Occipital lobe (tissue), 2 donors: ENCODE results near the gene ZBED2. TPM values are rescaled to one million over a fixed set of nuclear protein-coding genes. Genes with fewer than 3 reads are reported as not detected.

Experiments
- DNase-seq: peaks from one replicate; lab custom pipeline; 2025; lab: John Stamatoyannopoulos, UW
- total RNA-seq: library from RNA; depleted of rRNA; stranded (reverse); fragments of >200 nt; gene quantifications from one replicate; pipeline ENCODE4 v1.2.3, GENCODE V29; 2014

The ZBED2 gene
- total RNA-seq, 1 donor from 2014 or later, result not detected

GRCh38 chr3:111604119-111604518 lies 9.0 kb upstream of the ZBED2 start:
- DNase-seq, result no peak

- no peak for DNase-seq
Measured at GRCh38 chr3:111603679-111604078, 8.5 kb upstream of the ZBED2 start.

DNA sequence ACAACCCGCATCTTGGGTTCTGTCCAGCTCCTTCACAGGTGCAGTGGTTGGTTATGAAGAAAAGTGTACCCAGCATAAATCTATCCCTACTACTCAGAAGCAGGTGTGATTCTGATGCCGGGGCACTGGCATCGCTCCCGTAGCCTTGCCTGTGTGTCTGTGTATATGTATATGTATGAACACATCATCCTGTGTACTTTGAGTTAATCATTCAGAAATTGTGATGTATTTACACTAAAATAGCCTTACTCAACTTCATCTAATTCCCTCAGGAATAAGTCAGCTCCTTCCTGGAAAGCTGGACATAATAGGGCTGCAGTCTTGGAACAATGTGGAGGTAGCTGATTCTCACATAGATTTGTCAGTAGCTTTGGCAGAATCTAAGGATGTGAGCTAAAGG lies 6.7 kb upstream of the ZBED2 start:
- no peak for DNase-seq

DNA sequence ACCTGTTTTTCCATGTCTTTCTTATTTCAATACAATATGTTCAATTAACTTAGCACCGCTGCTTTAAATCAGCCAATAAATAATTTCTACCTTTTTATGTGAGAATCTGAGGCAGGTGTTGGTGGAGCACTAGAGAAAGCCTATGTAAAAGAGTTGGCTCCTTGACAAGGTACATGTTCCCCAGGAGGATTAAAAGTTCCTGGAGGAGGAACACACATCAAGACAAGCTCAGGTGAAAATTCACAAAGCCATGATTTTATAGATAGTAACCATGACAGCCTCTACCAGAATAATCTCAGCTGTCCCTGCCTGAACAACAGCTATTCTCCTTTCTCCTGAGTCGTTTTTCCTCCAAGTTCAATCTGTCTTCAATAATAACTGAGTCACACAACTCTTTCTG lies 3.4 kb upstream of the ZBED2 start:
- DNase-seq, result no peak

- DNase-seq, result no peak
Measured at GRCh38 chr3:111598139-111598538, 3.0 kb upstream of the ZBED2 start.

DNA sequence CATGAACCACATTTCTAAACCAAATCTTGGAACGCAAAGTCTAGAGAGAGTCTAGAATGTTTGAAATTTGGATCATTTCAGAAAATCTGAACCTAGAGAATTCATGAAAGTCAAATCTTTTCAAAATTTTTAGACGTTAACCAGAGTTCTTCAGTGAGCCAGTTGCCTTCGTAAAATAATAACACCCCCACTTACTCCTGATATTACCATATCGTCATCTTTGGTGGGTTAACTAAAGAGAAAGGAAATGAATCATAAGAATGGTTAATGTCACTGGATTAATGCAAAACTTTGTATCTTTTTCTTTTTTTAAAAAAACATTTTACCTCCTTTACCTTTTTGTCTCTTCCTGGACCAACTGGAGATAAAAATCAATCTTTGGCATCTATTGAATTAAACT lies 1.2 kb upstream of the ZBED2 start:
- DNase-seq, result no peak

GRCh38 chr3:111594781-111595180 lies 365 bp downstream of the ZBED2 start:
- DNase-seq, result no peak

GRCh38 chr3:111594205-111594604 lies 941 bp downstream of the ZBED2 start:
- no peak for DNase-seq

DNA sequence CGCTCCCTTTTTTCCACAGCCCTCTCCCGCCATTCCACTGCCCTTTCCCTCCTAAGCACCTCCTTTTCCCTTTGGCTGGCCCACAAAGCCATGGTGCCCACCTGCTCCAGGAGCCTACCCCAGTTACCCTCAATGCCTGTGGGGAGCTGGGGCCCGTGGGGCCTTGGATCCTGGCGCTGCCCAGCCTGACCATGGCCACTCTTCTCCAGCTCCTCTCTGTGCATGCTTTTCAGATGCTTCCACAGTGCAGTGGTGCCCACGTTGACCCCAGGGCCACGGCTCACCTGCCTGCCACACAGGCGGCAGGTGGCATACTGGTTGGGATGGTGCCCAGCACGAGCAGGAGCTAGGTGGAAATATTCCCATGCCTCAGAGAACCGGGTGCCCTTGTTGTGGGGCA lies 1.5 kb downstream of the ZBED2 start:
- no peak for DNase-seq

DNA sequence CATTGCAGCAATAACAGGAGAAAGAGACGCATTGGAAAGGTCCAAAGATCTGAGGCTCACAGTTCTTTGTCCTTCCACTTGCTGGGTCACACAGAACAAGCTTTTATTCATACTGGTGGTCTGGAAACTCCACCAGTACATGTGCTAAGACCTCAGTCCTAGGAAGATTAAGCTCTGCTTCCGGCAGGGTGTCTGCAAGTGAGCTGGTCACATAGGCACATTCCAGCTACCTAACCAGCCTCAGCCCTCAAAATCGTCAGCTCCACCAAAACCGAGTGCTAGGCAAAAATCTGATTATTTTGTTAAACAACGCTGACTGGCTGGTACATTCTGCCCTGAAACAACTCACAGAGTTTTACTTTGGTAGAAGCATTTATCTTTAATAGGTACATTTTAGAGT lies 2.2 kb downstream of the ZBED2 start:
- DNase-seq, result no peak

DNA sequence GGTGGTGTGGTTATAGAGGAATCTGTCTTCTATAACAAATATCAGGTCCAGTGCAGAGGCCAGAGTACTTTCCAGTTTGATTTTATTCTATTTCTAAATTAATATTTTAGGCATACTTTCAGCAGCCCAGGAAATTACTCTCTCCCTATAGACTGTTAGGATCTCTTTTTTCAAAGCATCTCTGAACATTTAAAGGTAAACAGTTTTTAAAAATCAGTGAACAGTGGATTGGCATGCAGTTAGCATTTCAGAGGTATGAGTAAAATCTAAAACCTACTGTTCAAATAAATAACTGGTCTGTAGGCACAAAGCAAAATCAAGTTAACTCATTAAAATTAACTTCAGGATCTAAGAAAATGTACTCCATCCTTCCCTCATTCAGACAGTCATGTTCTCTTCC lies 3.0 kb downstream of the ZBED2 start:
- DNase-seq, result no peak

DNA sequence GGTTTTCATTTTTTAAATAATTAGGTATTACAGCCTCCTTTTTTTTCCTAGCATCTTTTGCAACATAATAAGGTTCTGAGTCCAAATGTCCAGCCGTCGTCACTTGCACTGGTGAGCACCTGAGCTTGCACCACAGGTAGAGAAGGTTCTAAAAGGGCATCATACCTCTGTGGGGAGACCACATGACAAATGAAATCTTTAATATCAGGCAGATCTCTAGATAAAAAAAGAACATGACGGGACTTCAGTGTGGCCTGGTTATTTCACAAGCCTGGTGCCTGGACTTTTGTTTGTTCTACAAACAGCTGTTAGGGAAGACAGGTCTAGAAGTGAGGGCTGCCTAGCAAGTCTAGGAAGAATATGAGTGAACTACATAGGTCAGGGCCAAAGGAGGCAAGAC lies 3.6 kb downstream of the ZBED2 start:
- DNase-seq, result no peak

DNA sequence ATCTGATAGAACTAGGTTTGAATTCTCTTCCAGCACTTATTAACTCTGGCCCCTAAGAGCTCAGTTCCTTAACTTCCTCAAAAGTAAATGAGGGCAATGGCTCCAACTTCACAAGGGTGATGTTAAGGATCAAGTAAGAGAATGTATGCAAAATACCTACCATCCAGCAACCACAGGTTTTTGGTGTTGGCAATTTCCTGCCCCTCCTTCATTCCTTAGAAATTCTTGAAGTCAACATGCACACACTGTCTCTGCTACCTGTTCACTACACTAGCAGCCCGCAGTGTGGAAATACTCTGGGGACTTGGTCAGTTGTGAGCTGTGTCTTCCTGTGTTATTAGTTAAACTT lies 5.0 kb downstream of the ZBED2 start:
- no peak for DNase-seq

DNA sequence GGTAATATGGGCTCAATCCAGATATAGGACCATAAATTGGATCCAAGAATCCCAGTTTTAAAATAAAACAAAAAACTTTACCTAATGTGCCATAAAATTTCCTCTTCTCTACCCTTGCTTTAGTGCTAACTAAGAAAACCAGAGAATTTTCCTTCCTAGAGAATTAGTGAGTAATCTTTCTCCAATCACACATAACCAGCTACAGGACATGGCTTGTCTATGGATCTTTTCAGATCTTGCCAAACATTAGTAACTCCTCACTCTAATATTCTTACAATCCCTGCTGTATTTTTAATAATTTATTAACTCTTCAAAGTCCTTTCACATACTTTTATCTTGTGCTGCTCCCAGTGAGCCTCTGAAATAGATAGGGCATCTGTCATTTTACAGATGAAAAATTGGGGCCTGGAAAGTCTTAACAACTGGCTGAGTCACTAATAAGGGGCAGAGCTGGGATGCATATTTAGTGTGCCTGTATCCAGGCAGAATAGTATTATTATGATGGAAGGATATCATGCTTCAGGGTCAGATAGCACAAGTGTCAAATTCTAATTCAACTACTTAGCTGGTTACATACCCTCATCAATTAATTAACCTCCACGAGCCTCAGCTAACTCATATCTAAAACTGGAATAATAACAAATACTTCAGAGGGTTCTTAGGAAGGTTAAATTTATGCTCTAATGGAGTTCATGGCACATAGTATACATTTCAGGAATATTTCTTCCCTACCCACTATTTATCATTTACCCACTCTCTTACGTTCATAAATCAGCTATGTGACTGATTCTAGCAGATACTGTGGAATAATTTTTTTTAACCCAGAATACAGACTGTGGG lies 5.6 kb downstream of the ZBED2 start:
- no peak for DNase-seq

DNA sequence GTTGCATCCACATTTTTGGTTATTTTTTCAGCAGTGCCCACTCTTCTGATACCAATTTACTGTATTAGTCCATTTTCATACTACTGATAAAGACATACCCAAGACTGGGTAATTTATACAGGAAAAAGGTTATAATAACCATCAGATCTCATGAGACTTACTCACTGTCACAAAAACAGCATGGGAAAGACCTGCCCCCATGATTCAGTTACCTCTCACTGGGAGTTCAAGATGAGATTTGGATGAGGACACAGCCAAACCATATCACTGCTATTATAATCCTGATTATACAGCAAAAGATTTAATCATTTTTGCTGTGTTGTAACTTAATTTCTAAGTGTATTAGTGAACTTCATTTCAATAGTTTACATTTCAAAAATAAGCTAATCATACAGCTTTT lies 6.6 kb downstream of the ZBED2 start:
- no peak for DNase-seq

DNA sequence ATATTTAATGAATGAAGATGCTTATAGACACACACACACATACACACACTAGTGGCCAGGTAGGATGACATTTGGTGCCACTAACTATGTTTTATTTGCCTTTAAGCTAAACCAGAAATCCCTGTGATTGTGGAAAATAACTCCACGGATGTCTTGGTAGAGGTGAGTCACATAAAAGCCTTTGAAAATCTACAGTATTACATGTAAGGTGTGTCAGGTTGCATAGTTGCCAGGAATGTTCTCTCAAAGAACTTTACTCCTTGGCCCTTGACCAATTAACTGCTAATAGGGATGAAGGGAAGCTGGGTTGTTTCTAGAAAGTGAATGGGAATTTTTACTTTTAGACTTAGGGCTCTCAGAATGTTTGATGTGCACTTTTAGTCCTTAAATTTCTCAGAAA lies 9.9 kb downstream of the ZBED2 start:
- DNase-seq, result no peak

GRCh38 chr3:111584744-111585143 lies 10.4 kb downstream of the ZBED2 start:
- no peak for DNase-seq

DNA sequence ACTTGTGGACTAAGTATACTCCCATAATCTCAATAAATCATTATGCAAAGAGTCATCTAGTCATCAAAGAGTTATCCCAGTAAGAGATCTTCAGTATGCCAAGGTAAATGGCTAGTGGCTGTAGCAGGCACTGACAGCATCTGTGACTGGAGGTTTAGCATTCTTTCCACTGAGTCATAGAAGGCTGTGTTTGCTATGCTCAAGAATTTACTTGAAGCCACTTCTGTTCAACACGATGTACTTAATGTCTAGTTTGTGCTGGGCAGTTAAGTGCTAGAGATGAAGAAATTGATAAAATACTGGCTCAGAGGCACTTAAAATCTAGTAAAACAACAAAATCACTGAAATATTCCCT lies 13.0 kb downstream of the ZBED2 start:
- no peak for DNase-seq

GRCh38 chr3:111581403-111582119 lies 13.6 kb downstream of the ZBED2 start:
- DNase-seq, result no peak

- no peak for DNase-seq
Measured at GRCh38 chr3:111579495-111579894, 15.7 kb downstream of the ZBED2 start.

- DNase-seq, result no peak
Measured at GRCh38 chr3:111578867-111579266, 16.3 kb downstream of the ZBED2 start.

- no peak for DNase-seq
Measured at GRCh38 chr3:111577798-111578685, 17.1 kb downstream of the ZBED2 start.
